ENCODE results near the gene PRCP. TPM values are rescaled to one million over a fixed set of nuclear protein-coding genes. Genes with fewer than 3 reads are reported as not detected.

The PRCP gene
- total RNA-seq, 1 donor from 2014 or later, result 27.5 TPM

DNA sequence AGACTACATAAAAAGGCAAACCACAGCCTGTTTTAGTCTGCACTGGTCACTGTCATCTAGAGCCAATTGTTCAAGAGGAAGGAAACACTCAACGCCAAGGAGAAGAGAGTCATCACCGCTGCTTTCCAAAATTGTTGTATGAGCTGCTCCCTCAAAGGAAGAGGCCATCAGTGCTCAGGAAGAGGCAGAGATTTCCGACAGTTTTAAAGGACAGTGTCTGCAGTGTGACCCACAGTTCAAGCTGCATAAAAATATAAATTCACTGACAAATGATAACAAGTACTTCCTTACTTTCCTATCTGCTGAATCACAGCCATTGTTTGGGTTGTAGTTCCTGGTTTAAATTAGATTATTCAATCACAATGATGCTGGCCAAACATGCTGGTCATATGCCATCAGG lies 16.4 kb downstream of the PRCP start:
- Mint-ChIP-seq H3K4me3 (ENCODE audit: low read depth) (no peak overlapping the region), H3K27ac (no peak overlapping the region), H3K36me3 (ENCODE audit: low read depth) (peaks cover 8% of the 10 kb centered on the region), H3K27me3 (ENCODE audit: low read depth) (no peaks in the 10 kb centered on the region), H3K4me1 (ENCODE audit: low read depth) (no peaks in the 10 kb centered on the region), H3K9me3 (peaks cover 9% of the 10 kb centered on the region)
- intact Hi-C loops (cut with micrococcal nuclease), result no loop called here
- DNase-seq (ENCODE audit: low spot score), result no peak

DNA sequence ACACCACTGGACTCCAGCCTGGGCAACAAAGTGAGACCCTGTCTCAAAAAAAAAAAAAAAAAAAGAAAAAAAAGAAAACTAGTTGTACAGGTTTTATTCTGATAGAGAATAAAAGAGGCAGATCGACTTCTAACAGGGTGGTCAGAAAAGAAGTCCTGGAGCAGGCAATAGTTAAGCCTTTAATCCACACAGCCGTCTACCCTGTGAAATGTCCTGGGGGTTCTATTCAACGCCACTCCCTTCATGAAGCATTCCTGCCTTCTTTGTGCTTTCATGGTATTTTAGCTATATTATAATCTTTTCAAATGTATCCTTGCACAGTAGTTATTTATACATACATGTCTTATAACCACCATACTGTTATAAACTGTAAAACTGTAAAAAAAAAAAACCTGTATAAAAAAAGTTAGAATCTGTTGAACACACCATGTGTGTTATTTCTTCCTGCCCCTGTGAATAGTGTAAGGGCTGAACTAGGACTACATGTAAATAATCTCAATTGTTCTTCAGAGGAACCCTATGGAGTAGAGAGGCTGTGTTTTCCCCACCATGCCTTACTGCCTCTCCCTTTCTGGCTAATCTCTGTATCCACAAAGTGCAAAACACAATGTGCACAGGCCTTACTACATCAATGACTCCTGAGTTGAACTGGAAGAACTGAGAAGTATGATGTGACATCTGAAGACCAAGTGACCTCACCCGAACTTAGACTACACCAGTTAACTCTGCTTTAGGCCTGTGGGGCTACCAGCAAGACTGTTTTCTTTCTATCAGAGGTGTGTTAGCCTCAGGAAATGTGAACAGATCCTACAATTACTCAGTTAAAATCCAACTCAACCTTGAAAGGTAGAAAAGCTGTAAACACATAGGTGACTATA lies 25.3 kb downstream of the PRCP start:
- no peak overlapping the region for H3K4me3 Mint-ChIP-seq (ENCODE audit: low read depth)
- peaks cover 11% of the 10 kb centered on the region for H3K36me3 Mint-ChIP-seq (ENCODE audit: low read depth)
- no peaks in the 10 kb centered on the region for H3K27me3 Mint-ChIP-seq (ENCODE audit: low read depth)
- H3K9me3 Mint-ChIP-seq, result peaks cover 17% of the 10 kb centered on the region
- intact Hi-C loops (cut with micrococcal nuclease), result no loop called here
- no peak for DNase-seq (ENCODE audit: low spot score)
- H3K27ac Mint-ChIP-seq, result no peak overlapping the region
- peaks cover 22% of the 10 kb centered on the region for H3K4me1 Mint-ChIP-seq (ENCODE audit: low read depth)

DNA sequence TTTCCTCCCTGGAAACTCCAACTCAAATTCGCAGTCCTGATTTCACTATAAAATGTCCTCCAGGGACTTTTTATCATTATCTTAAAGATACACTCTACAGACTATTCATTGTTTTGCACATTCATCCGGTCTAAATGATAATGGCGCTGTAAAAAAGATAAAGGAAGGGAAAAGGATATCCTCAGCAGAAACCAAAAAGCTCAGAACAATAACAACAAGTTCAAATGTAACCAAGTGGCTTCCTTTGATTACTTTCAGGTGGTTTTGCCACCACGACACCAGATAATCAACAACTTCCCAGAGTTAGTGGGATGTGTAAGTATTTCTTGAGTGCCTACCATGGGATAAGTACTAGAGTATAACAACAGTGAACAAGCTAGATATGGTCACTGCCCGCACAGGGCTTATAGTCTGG lies 26.3 kb downstream of the PRCP start:
- DNase-seq (ENCODE audit: low spot score), result no peak
- peaks cover 13% of the 10 kb centered on the region for H3K9me3 Mint-ChIP-seq
- no peak overlapping the region for H3K27ac Mint-ChIP-seq
- intact Hi-C loops (cut with micrococcal nuclease), result loop anchor here (2.0 kb wide), 1 partner anchor 25 kb away; no protein-coding TSS in a partner anchor
- peaks cover 6% of the 10 kb centered on the region for H3K36me3 Mint-ChIP-seq (ENCODE audit: low read depth)
- H3K4me3 Mint-ChIP-seq (ENCODE audit: low read depth), result no peak overlapping the region
- peaks cover 22% of the 10 kb centered on the region for H3K4me1 Mint-ChIP-seq (ENCODE audit: low read depth)
- H3K27me3 Mint-ChIP-seq (ENCODE audit: low read depth), result no peaks in the 10 kb centered on the region

DNA sequence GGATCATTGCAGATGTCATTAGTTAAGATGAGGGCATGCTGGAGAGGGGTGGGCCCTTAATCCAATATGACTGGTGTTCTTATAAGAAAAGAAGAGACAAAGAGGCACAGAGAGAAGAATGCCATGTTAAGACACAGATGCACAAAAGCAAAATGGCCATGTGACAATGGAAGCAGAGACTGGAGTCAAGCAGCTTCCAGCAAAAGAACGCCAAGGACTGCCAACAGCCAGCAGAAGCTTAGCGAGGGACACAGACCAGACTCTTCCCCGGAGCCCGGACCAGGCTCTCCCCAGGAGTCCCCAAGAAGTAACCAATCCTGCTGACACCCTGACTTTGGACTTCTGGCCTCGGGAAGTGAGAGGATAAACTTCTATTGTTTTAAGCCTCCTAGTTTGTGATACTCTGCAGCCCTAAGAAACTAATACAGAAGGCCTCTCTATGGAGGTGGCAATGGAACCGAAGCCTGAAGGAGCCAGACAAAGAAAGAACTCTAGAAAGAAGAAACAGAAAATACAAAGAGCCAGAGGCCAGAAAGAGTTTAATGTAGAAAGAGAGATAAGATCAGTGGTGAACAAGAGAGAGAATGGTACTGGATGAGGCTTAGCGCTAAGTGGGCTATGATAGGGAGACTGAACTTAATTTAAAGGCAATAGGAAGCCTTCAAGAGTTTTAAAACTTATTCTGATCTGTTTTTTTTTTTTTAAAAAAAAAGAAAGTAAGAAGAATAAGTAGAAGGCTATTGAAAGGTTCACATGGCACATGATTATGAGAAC lies 27.7 kb downstream of the PRCP start:
- peaks cover 6% of the 10 kb centered on the region for H3K36me3 Mint-ChIP-seq (ENCODE audit: low read depth)
- peaks cover 1% of the 10 kb centered on the region for H3K27me3 Mint-ChIP-seq (ENCODE audit: low read depth)
- no peak overlapping the region for H3K4me3 Mint-ChIP-seq (ENCODE audit: low read depth)
- no peak overlapping the region for H3K27ac Mint-ChIP-seq
- H3K9me3 Mint-ChIP-seq, result peaks cover 7% of the 10 kb centered on the region
- intact Hi-C loops (cut with micrococcal nuclease), result loop anchor here (2.0 kb wide), 1 partner anchor 26 kb away; no protein-coding TSS in a partner anchor
- peaks cover 24% of the 10 kb centered on the region for H3K4me1 Mint-ChIP-seq (ENCODE audit: low read depth)
- no peak for DNase-seq (ENCODE audit: low spot score)

DNA sequence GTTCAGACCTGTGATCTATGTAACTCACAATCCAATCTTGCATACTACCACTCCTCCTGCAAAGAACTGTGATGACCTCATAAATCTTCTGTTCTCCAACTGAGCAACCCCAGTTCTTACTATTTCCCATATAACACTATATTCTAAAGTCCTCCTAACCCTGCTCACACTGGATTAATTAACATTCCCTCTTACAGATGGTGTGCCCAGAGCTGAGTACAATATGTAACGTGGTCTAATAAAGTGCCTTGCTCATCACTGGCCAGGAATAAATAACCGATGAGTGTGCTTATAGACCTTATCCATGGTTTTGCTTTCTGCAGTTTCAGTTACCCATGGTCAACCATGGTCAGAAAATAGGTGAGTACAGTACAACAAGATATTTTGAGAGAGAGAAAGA lies 28.6 kb downstream of the PRCP start:
- peaks cover 3% of the 10 kb centered on the region for H3K9me3 Mint-ChIP-seq
- H3K27ac Mint-ChIP-seq, result no peak overlapping the region
- H3K27me3 Mint-ChIP-seq (ENCODE audit: low read depth), result peaks cover 5% of the 10 kb centered on the region
- H3K4me3 Mint-ChIP-seq (ENCODE audit: low read depth), result no peak overlapping the region
- peaks cover 2% of the 10 kb centered on the region for H3K36me3 Mint-ChIP-seq (ENCODE audit: low read depth)
- peaks cover 27% of the 10 kb centered on the region for H3K4me1 Mint-ChIP-seq (ENCODE audit: low read depth)
- intact Hi-C loops (cut with micrococcal nuclease), result loop anchor here (2.0 kb wide), 1 partner anchor 27 kb away; no protein-coding TSS in a partner anchor
- DNase-seq (ENCODE audit: low spot score), result no peak

DNA sequence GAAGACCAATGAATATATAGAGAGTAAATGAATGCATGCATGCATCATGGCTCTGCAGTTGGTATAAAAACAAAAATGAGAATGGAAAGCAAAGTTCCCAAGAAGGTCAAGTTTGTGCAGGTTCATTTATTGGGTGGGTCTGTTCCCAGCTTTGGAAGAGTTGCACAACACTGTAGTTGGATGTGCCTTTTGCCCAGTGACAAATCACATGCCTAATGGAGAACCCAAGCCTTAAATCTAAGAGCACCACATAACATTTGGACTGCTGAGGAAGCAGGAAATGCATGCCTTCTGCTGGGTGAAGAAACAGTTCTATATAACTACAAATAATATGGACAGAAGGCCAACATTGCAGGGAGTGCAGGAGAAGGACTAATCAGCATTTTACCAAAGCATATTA lies 30.6 kb downstream of the PRCP start:
- H3K4me1 Mint-ChIP-seq (ENCODE audit: low read depth), result peaks cover 24% of the 10 kb centered on the region
- no peaks in the 10 kb centered on the region for H3K9me3 Mint-ChIP-seq
- DNase-seq (ENCODE audit: low spot score), result no peak
- H3K27me3 Mint-ChIP-seq (ENCODE audit: low read depth), result peaks cover 5% of the 10 kb centered on the region
- H3K4me3 Mint-ChIP-seq (ENCODE audit: low read depth), result no peak overlapping the region
- no peaks in the 10 kb centered on the region for H3K36me3 Mint-ChIP-seq (ENCODE audit: low read depth)
- intact Hi-C loops (cut with micrococcal nuclease), result loop anchor here (5.0 kb wide), 1 partner anchor 948 kb away; no protein-coding TSS in a partner anchor
- no peak overlapping the region for H3K27ac Mint-ChIP-seq

DNA sequence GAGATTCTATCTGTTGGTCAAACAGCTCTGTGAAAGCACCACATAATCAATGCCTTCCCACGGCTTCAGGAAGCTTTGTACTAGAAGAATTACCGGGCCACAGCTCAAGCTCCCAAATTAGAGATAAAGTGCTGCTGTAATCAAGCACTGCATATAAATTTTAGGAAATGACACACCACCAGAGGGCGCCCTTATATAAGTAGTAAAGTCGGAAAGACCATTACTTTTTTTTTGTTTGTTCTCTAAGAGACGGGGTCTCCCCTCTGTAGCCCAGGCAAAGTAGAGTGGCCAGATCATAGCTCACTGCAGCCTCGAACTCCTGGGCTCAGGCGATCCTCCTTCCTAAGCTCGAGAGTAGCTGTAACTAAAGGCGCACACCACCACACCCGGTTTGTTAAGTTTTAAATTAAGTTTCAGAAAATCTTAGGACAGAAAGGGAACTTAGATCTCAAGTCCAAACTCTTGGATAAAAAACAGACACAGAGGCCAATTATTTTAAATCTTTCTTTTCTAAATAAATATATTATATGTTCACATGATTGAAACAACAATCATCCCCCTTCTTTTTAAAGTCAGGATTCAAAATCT lies 32.6 kb downstream of the PRCP start:
- DNase-seq (ENCODE audit: low spot score), result peak; percentile 49

DNA sequence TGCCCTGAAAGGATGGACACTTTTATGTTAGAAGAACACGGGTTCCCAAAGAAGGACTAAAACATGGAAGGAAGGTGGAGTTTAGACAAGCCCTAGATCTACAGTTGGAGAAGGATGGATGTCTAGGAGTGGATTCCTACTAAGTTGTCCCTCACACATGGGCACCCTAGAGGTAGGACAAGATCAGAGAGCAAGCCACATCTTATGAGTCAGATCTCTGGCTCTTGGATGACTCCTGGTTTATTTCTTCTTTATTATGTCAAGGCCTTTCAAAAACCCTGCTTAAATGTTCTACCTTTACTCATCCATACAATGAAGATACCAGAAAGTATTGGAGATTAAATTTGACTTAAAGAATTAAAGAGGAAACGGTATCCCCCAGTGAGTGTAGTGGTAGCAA lies 34.4 kb downstream of the PRCP start:
- Mint-ChIP-seq H3K27me3 (ENCODE audit: low read depth) (peaks cover 7% of the 10 kb centered on the region), H3K9me3 (no peaks in the 10 kb centered on the region), H3K4me1 (ENCODE audit: low read depth) (peaks cover 13% of the 10 kb centered on the region), H3K27ac (no peak overlapping the region), H3K36me3 (ENCODE audit: low read depth) (no peaks in the 10 kb centered on the region), H3K4me3 (ENCODE audit: low read depth) (no peak overlapping the region)
- intact Hi-C loops (cut with micrococcal nuclease), result loop anchor here (2.0 to 5.0 kb wide), 4 partner anchors 61 to 951 kb away; no protein-coding TSS in a partner anchor
- DNase-seq (ENCODE audit: low spot score), result no peak

More for the DNA sequence above, 32.6 kb downstream of the PRCP start:
- Mint-ChIP-seq H3K27me3 (ENCODE audit: low read depth) (peaks cover 7% of the 10 kb centered on the region), H3K9me3 (no peaks in the 10 kb centered on the region), H3K4me1 (ENCODE audit: low read depth) (peaks cover 16% of the 10 kb centered on the region), H3K27ac (no peak overlapping the region), H3K4me3 (ENCODE audit: low read depth) (no peak overlapping the region), H3K36me3 (ENCODE audit: low read depth) (no peaks in the 10 kb centered on the region)
- intact Hi-C loops (cut with micrococcal nuclease), result loop anchor here (1.0 to 5.0 kb wide), 5 partner anchors 33 to 950 kb away; partner anchors contain the start of genes PRCP and RAB30

DNA sequence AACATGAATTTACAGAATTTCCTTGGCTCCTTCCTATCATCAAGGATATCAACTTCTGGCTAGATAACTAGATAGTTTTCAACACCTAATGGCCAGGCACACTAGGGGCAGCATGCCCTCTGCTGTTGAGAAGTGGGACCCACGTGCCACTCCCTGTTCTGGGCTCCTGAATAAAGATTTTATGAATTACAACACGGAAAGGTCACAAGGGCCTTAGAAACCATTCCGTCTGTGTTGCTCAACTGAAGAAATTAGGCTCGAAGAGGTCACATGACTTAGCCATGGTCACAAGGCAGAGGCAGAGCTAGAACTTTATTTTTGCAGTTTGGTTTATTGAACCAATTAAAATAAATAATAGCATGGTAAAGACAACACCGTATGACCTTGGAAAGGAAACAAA lies 36.0 kb downstream of the PRCP start:
- no peak overlapping the region for H3K27ac Mint-ChIP-seq
- no peak for DNase-seq (ENCODE audit: low spot score)
- H3K27me3 Mint-ChIP-seq (ENCODE audit: low read depth), result peaks cover 7% of the 10 kb centered on the region
- H3K4me1 Mint-ChIP-seq (ENCODE audit: low read depth), result peaks cover 13% of the 10 kb centered on the region
- H3K36me3 Mint-ChIP-seq (ENCODE audit: low read depth), result no peaks in the 10 kb centered on the region
- H3K9me3 Mint-ChIP-seq, result no peaks in the 10 kb centered on the region
- intact Hi-C loops (cut with micrococcal nuclease), result loop anchor here (2.0 kb wide), 1 partner anchor 145 kb away; no protein-coding TSS in a partner anchor
- no peak overlapping the region for H3K4me3 Mint-ChIP-seq (ENCODE audit: low read depth)

DNA sequence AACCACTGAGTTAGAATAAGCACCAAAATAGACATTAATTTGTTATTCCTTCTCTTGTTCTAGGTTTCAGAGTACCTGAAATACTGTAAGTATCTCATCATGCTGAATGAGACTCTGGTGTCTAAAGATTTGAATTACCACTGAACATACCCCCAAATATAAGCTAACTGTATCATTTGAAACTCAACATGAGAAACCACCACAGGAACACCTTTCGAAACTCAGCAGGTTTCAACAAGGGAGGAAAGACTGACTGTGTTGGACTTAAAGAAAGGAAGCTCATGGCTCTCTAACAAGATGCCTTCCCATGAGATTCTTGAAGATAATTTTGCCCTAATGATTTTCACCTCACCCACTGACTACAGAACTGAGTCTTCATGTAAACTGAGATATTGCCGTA lies 37.0 kb downstream of the PRCP start:
- peaks cover 7% of the 10 kb centered on the region for H3K27me3 Mint-ChIP-seq (ENCODE audit: low read depth)
- H3K27ac Mint-ChIP-seq, result no peak overlapping the region
- DNase-seq (ENCODE audit: low spot score), result no peak
- no peaks in the 10 kb centered on the region for H3K9me3 Mint-ChIP-seq
- no peak overlapping the region for H3K4me3 Mint-ChIP-seq (ENCODE audit: low read depth)
- H3K4me1 Mint-ChIP-seq (ENCODE audit: low read depth), result peaks cover 13% of the 10 kb centered on the region
- no peaks in the 10 kb centered on the region for H3K36me3 Mint-ChIP-seq (ENCODE audit: low read depth)
- intact Hi-C loops (cut with micrococcal nuclease), result no loop called here

DNA sequence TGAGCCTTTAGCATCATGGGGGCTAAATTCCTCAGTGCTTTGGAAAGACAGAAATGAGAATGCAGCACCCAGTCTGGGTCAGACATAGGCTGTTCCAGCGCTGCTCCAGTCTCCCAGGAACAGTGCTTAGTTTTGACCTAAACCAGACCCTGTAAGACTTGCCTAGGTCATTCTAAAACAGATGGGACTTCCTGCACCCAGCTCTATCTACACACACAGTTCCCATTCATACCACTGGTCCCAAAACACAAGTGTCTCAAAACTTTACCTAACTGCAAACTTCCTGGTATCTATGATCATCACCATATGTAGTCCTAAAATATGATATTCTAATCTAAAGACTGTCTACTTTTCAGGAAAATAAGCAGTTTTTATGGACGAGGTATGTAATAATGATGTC lies 37.9 kb downstream of the PRCP start:
- Mint-ChIP-seq H3K36me3 (ENCODE audit: low read depth) (no peaks in the 10 kb centered on the region), H3K27me3 (ENCODE audit: low read depth) (peaks cover 4% of the 10 kb centered on the region), H3K9me3 (no peaks in the 10 kb centered on the region), H3K4me1 (ENCODE audit: low read depth) (peaks cover 10% of the 10 kb centered on the region), H3K27ac (no peak overlapping the region), H3K4me3 (ENCODE audit: low read depth) (no peak overlapping the region)
- DNase-seq (ENCODE audit: low spot score), result no peak
- intact Hi-C loops (cut with micrococcal nuclease), result no loop called here

DNA sequence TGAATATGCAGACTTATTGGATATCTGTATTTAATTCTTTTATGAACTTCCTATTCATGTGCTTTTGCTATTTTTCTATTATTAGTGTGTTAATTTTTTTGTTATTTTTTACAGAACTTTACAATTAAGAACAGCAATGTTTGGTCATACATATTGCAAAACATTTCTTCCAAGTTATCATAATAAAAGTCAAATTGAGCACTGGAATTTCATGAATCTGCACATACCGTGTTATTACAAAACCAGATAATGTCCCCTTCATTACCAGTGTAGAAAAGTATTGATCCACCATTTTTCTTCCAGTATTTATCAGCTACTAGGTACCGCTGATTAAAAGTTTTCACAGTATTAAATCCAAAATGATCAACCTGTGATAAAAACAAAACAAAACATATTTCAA lies 40.5 kb downstream of the PRCP start:
- no peak overlapping the region for H3K27ac Mint-ChIP-seq
- H3K4me3 Mint-ChIP-seq (ENCODE audit: low read depth), result no peak overlapping the region
- H3K27me3 Mint-ChIP-seq (ENCODE audit: low read depth), result peaks cover 2% of the 10 kb centered on the region
- intact Hi-C loops (cut with micrococcal nuclease), result no loop called here
- peaks cover 7% of the 10 kb centered on the region for H3K4me1 Mint-ChIP-seq (ENCODE audit: low read depth)
- DNase-seq (ENCODE audit: low spot score), result no peak
- no peaks in the 10 kb centered on the region for H3K36me3 Mint-ChIP-seq (ENCODE audit: low read depth)
- no peaks in the 10 kb centered on the region for H3K9me3 Mint-ChIP-seq
